Endothelial cell of umbilical vein (primary cell): ENCODE measurements around the gene ENTPD7. TPM values are rescaled to one million over a fixed set of nuclear protein-coding genes. Genes with fewer than 3 reads are reported as not detected.
A peak's percentile ranks its signal among the peaks of the same experiment; 100 is the strongest.

Experiments
- BruUV-seq: library from RNA; stranded (reverse); fragments of 400-500 nt; replicated peaks from 2 replicates; lab custom pipeline; 2021; lab: Mats Ljungman, UMichigan
- CTCF ChIA-PET: fragments of 300-600, 350-600 bp; sonication (Branson Sonifier 250); formaldehyde crosslinking; loops from one replicate; lab custom pipeline; 2021; ENCODE audit warnings: antibody characterized with exemption, inconsistent platforms; lab: Charles Lee
- POLR2A ChIA-PET: fragments of 300-600, 350-600 bp; sonication (Branson Sonifier 250); formaldehyde crosslinking; loops from one replicate; lab custom pipeline; 2021; ENCODE audit warnings: antibody characterized with exemption, inconsistent platforms; lab: Charles Lee
- DNase-seq: peaks from one replicate; pipeline ENCODE4 v3.0.0-alpha.2; 2011; ENCODE audit warnings: low read depth, low spot score
- FAIRE-seq: peaks from 2 replicates; lab custom pipeline; 2011; peaks lifted over from hg19 to GRCh38; lab: Jason Lieb, UNC
- H2AFZ ChIP-seq: 2 replicates; pipeline ENCODE4 v1.6.0; 2012; ENCODE audit warnings: low read depth, low read length, control low read depth, inconsistent platforms
- H3K27ac ChIP-seq: 2 replicates; pipeline ENCODE4 v1.5.1; 2011; ENCODE audit warnings: low read depth, mild to moderate bottlenecking, control low read depth, low read length, moderate library complexity; ENCODE audit not compliant: insufficient read depth
- H3K27me3 ChIP-seq, 2 experiments: 2 replicates each; pipeline versions ENCODE4 v1.6.0 to v1.6.1; 2011; ENCODE audit warnings: low read length in 2 of 2, mixed read lengths in 1 of 2; ENCODE audit not compliant: control insufficient read depth in 2 of 2, insufficient read depth in 2 of 2
- H3K36me3 ChIP-seq, 2 experiments: 2 replicates in 1 of 2; 3 replicates in 1 of 2; pipeline ENCODE4 v1.5.1; 2011; ENCODE audit warnings: low read length in 2 of 2, mild to moderate bottlenecking in 1 of 2, moderate library complexity in 1 of 2; ENCODE audit not compliant: control insufficient read depth in 2 of 2, insufficient read depth in 2 of 2; ENCODE audit errors: extremely low read depth in 1 of 2
- H3K4me1 ChIP-seq: 3 replicates; pipeline ENCODE4 v1.5.1; 2011; ENCODE audit warnings: mild to moderate bottlenecking, low read length; ENCODE audit not compliant: control insufficient read depth, insufficient read depth; ENCODE audit errors: extremely low read depth
- H3K4me2 ChIP-seq: 2 replicates; pipeline ENCODE4 v1.6.1; 2011; ENCODE audit warnings: low read length, control low read depth, mixed read lengths; ENCODE audit not compliant: insufficient read depth
- H3K4me3 ChIP-seq, 3 experiments: fragments of 200-600 bp in 1 of 3; sonication (generic), shearing (Covaris generic) in 1 of 3; replicated peaks in 1 of 3; 2 replicates each; pipeline ENCODE4 v1.5.1; 2011 to 2016; ENCODE audit warnings: control low read depth in 3 of 3, low read length in 3 of 3, mild to moderate bottlenecking in 2 of 3, inconsistent platforms in 1 of 3, low read depth in 1 of 3, moderate library complexity in 1 of 3; ENCODE audit not compliant: insufficient read depth in 1 of 3
- H3K79me2 ChIP-seq: 2 replicates; pipeline ENCODE4 v1.6.0; 2012; ENCODE audit warnings: low read length, inconsistent platforms; ENCODE audit not compliant: control insufficient read depth, insufficient read depth
- H3K9ac ChIP-seq: replicated peaks from 2 replicates; pipeline ENCODE3; 2011; ENCODE audit warnings: low read length, control low read depth; ENCODE audit not compliant: insufficient read depth; ENCODE audit errors: extremely low read depth
- H3K9me1 ChIP-seq: replicated peaks from 3 replicates; pipeline ENCODE4 v1.6.0; 2011; ENCODE audit warnings: mild to moderate bottlenecking, low read length; ENCODE audit not compliant: control insufficient read depth, insufficient read depth; ENCODE audit errors: extremely low read depth
- H3K9me3 ChIP-seq: replicated peaks from 2 replicates; pipeline ENCODE4 v1.5.1; 2012; ENCODE audit warnings: low read length, inconsistent platforms; ENCODE audit not compliant: control insufficient read depth, insufficient read depth
- H4K20me1 ChIP-seq: replicated peaks from 2 replicates; pipeline ENCODE3; 2011; ENCODE audit warnings: mild to moderate bottlenecking, low read length; ENCODE audit not compliant: control insufficient read depth, insufficient read depth; ENCODE audit errors: extremely low read depth
- CTCF ChIP-seq, 2 donors: IDR thresholded peaks; 1 replicate in 1 of 2; 2 replicates in 1 of 2; pipeline ENCODE4 v1.5.1; 2011; ENCODE audit warnings: low read length in 2 of 2, mild to moderate bottlenecking in 2 of 2, moderate library complexity in 2 of 2, control low read depth in 1 of 2, inconsistent platforms in 1 of 2, low read depth in 1 of 2; ENCODE audit not compliant: insufficient read depth in 1 of 2; ENCODE audit errors: extremely low read depth in 1 of 2
- EZH2 ChIP-seq: IDR thresholded peaks from 2 replicates; pipeline ENCODE4 v1.6.1; 2012; ENCODE audit warnings: borderline replicate concordance, low read depth, mild to moderate bottlenecking, moderate library complexity, low read length, inconsistent platforms; ENCODE audit not compliant: severe bottlenecking
- FOS ChIP-seq: IDR thresholded peaks from 2 replicates; pipeline ENCODE4 v1.6.1; 2011; ENCODE audit warnings: mild to moderate bottlenecking, low read length, moderate library complexity, borderline replicate concordance; ENCODE audit not compliant: insufficient read depth
- GATA2 ChIP-seq: IDR thresholded peaks from 2 replicates; pipeline ENCODE4 v1.7.0; 2011; ENCODE audit warnings: low read depth, mild to moderate bottlenecking, moderate library complexity, mixed read lengths, low read length; ENCODE audit not compliant: insufficient read length, insufficient read depth
- JUN ChIP-seq: IDR thresholded peaks from 2 replicates; pipeline ENCODE4 v1.6.1; 2011; ENCODE audit warnings: borderline replicate concordance, low read depth; ENCODE audit not compliant: insufficient read length, insufficient read depth
- MAX ChIP-seq: IDR thresholded peaks from 2 replicates; pipeline ENCODE4 v1.6.1; 2011; ENCODE audit not compliant: insufficient read depth, insufficient read length
- MYC ChIP-seq: IDR thresholded peaks from one replicate; pipeline ENCODE4 v1.6.1; 2011; ENCODE audit warnings: mild to moderate bottlenecking, low read depth, low read length
- POLR2A ChIP-seq: IDR thresholded peaks from 2 replicates; pipeline ENCODE4 v1.6.1; 2012; ENCODE audit warnings: low read depth, mild to moderate bottlenecking, control low read depth, low read length
- POLR2AphosphoS5 ChIP-seq: IDR thresholded peaks from 2 replicates; pipeline ENCODE4 v1.6.1; 2012; ENCODE audit warnings: low read depth, mild to moderate bottlenecking, control low read depth, low read length, moderate library complexity; ENCODE audit not compliant: insufficient read depth
- dilution Hi-C: fragments of 300-500 bp; cut with MboI; formaldehyde crosslinking; loops from one replicate; pipeline ENCODE4 v1.15.0; 2019; ENCODE audit warnings: low sequenced_read_pairs; ENCODE audit not compliant: extremely low pct_ligation_motif_present
- intact Hi-C: fragments of 100-400 bp; cut with micrococcal nuclease; formaldehyde crosslinking; loops from one replicate; pipeline ENCODE4 v1.10.0; 2022
- polyA plus RNA-seq, 4 experiments: library from polyadenylated mRNA; depleted of rRNA in 3 of 4; stranded (reverse) in 3 of 4; unstranded in 1 of 4; fragments of >200 nt; gene quantifications; 2 replicates each; pipeline versions ENCODE4 v1.2.1 to v1.2.3, GENCODE V29; 2011 to 2012; ENCODE audit warnings: missing spikeins in 1 of 4
- total RNA-seq: library from RNA; stranded (reverse); gene quantifications from 2 replicates; pipeline ENCODE4 v1.2.3, GENCODE V29; 2021

ENTPD7 gene
- total and polyA plus RNA-seq, 2 donors (not counting 3 experiments of a cell fraction or from before 2014, with no cell fraction given), result 10.1 to 20.6 TPM

- no peak for TF ChIP-seq JUN
- DNase-seq, result peak; percentile 69
- Histone ChIP-seq H3K27me3 (no peaks in the 10 kb centered on the region), H3K4me3 (peak overlapping the region; percentile 95 to 96 (median 96)), H3K9me3 (no peaks in the 10 kb centered on the region), H2AFZ (peak overlapping the region; percentile 1), H3K4me1 (peaks cover 21% of the 10 kb centered on the region), H3K36me3 (no peaks in the 10 kb centered on the region), H3K9ac (peak overlapping the region; percentile 87), H4K20me1 (no peaks in the 10 kb centered on the region), H3K27ac (peak overlapping the region; percentile 70), H3K4me2 (peak overlapping the region; percentile 97), H3K9me1 (no peaks in the 10 kb centered on the region), H3K79me2 (peaks cover 40% of the 10 kb centered on the region)
- dilution Hi-C loops (loop anchor here (25.0 kb wide), 1 partner anchor 182 kb away; the partner anchor contains the start of gene GOT1), intact Hi-C loops (no loop called here)
- BruUV-seq, result TSS peak; percentile 31
- ChIA-PET CTCF (interaction anchor here (0.9 to 2.9 kb wide), 6 partner anchors 28 to 1152 kb away, joined by 3 to 24 read pairs (median 4); partner anchors contain the start of gene GOT1), POLR2A (interaction anchor here (2.4 kb wide), 1 partner anchor 40 kb away, joined by 9 read pairs; the partner anchor contains the start of gene ENTPD7)
- no peak for FAIRE-seq
Measured at GRCh38 chr10:99619090-99619800, 40.1 kb upstream of the ENTPD7 start.

GRCh38 chr10:99619851-99620710, 39.2 kb upstream of the ENTPD7 start, which contains the start of gene SLC25A28:
Gene SLC25A28 (minus strand): TSS chr10:99620439. CDS start chr10:99620335, 104 bp downstream.
- dilution Hi-C loops (loop anchor here (25.0 kb wide), 1 partner anchor 183 kb away; the partner anchor contains the start of gene GOT1), intact Hi-C loops (loop anchor here (1.0 to 10.0 kb wide), 4 partner anchors 39 to 225 kb away; partner anchors contain the start of gene ENTPD7)
- H3K36me3 ChIP-seq, result no peaks in the 10 kb centered on the region
- no peaks in the 10 kb centered on the region for H4K20me1 ChIP-seq
- H2AFZ ChIP-seq, result peak within 1 kb of the TSS; percentile 63
- BruUV-seq, result no TSS peak
- H3K4me3 ChIP-seq, result peak within 1 kb of the TSS; percentile 95 to 96 (median 96)
- H3K4me2 ChIP-seq, result peak within 1 kb of the TSS; percentile 97
- H3K9me3 ChIP-seq, result no peaks in the 10 kb centered on the region
- ChIA-PET POLR2A (interaction anchor here (0.6 to 2.4 kb wide), 2 partner anchors 39 to 308 kb away, joined by 3 to 9 read pairs; partner anchors contain the start of gene ENTPD7), CTCF (interaction anchor here (0.6 to 2.9 kb wide), 8 partner anchors 8 to 1153 kb away, joined by 3 to 24 read pairs (median 3); partner anchors contain the start of gene CUTC)
- DNase-seq (peak; percentile 100), FAIRE-seq (peak; percentile 100)
- peak within 1 kb of the TSS; percentile 97 for H3K9ac ChIP-seq
- no peak for TF ChIP-seq MAX
- TF ChIP-seq POLR2A, result no peak
- no peak for TF ChIP-seq MYC
- no peak for TF ChIP-seq GATA2
- TF ChIP-seq EZH2, result no peak
- no peak for TF ChIP-seq JUN
- TF ChIP-seq POLR2AphosphoS5, result no peak
- no peak for TF ChIP-seq CTCF (IDR thresholded peaks at IDR 0.05; ENCODE audit: extremely low read depth in 1 of 2, insufficient read depth in 1 of 2, low read depth in 1 of 2, low read length in 2 of 2)
- TF ChIP-seq FOS, result no peak
- H3K27ac ChIP-seq, result peak within 1 kb of the TSS; percentile 93
- H3K9me1 ChIP-seq, result no peaks in the 10 kb centered on the region
- peaks cover 40% of the 10 kb centered on the region for H3K79me2 ChIP-seq
- H3K27me3 ChIP-seq, result no peaks in the 10 kb centered on the region
- peaks cover 21% of the 10 kb centered on the region for H3K4me1 ChIP-seq
